A549 (cell line): ENCODE measurements around the gene FAM83G. TPM values are rescaled to one million over a fixed set of nuclear protein-coding genes. Genes with fewer than 3 reads are reported as not detected.

Experiments used
- ATAC-seq, 2 experiments: fragments of 200-7000 bp in 1 of 2; fragments of >200 bp in 1 of 2; cut with Nextera tagmentation in 1 of 2; cut with Tn5 transposase in 1 of 2; 3 replicates each; pipeline versions ENCODE4 v1.8.0 to v1.9.1; 2018 to 2020; ENCODE audit warnings: mild to moderate bottlenecking in 1 of 2, moderate library complexity in 1 of 2
- CTCF ChIA-PET: fragments of 300-600 bp; sonication (Branson Sonifier 250); formaldehyde crosslinking; extraction: SDS; loops from one replicate; lab custom pipeline; 2021; ENCODE audit warnings: antibody characterized with exemption, inconsistent platforms; lab: Yijun Ruan, JAX
- POLR2A ChIA-PET: fragments of 350-600 bp; formaldehyde crosslinking; extraction: SDS; loops from one replicate; lab custom pipeline; 2021; ENCODE audit warnings: antibody characterized with exemption, inconsistent platforms; lab: Yijun Ruan, JAX
- DNase-seq, 2 experiments: peaks; one replicate each; pipeline versions ENCODE4 v3.0.0 to v3.0.0-alpha.2; 2011 to 2016; ENCODE audit warnings: low read depth in 1 of 2, low spot score in 1 of 2
- FAIRE-seq: peaks from 2 replicates; lab custom pipeline; 2011; peaks lifted over from hg19 to GRCh38; lab: Jason Lieb, UNC
- H3K27ac ChIP-seq, 2 experiments: fragments of >200 bp; sonication (Bioruptor Twin); formaldehyde crosslinking; 3 replicates each; pipeline ENCODE4 v1.5.1; 2016 to 2017
- H3K4me1 ChIP-seq: fragments of >200 bp; sonication (Bioruptor Twin); formaldehyde crosslinking; 3 replicates; pipeline ENCODE4 v1.6.1; 2016
- H3K4me2 ChIP-seq: fragments of >200 bp; sonication (Bioruptor Twin); formaldehyde crosslinking; 3 replicates; pipeline ENCODE4 v1.6.1; 2016
- H3K4me3 ChIP-seq: fragments of >200 bp; sonication (Bioruptor Twin); formaldehyde crosslinking; 3 replicates; pipeline ENCODE4 v1.5.1; 2016
- H3K9me3 ChIP-seq: fragments of >200 bp; sonication (Bioruptor Twin); formaldehyde crosslinking; 3 replicates; pipeline ENCODE4 v1.6.1; 2016
- BHLHE40 ChIP-seq: IDR thresholded peaks from 2 replicates; pipeline ENCODE4 v1.6.1; 2012; ENCODE audit warnings: low read depth, low read length, inconsistent platforms
- CEBPB ChIP-seq, 2 experiments: fragments of >200 bp in 1 of 2; sonication (Bioruptor Twin) in 1 of 2; formaldehyde crosslinking in 1 of 2; IDR thresholded peaks; 2 replicates each; pipeline ENCODE4 v1.6.1; 2012 to 2016
- CHD2 ChIP-seq: fragments of 150-350 bp; IDR thresholded peaks from 2 replicates; pipeline ENCODE4 v1.6.1; 2014; ENCODE audit warnings: low read length; ENCODE audit not compliant: partially characterized antibody
- CHD4 ChIP-seq: fragments of 200-600 bp; sonication (generic); IDR thresholded peaks from 2 replicates; pipeline ENCODE4 v1.6.1; 2016; ENCODE audit warnings: antibody characterized with exemption, mild to moderate bottlenecking, borderline replicate concordance
- EHF ChIP-seq: fragments of 250-450 bp; sonication (Bioruptor Pico); IDR thresholded peaks from 2 replicates; pipeline ENCODE4 v1.5.0; 2020; ENCODE audit warnings: mild to moderate bottlenecking
- EHMT2 ChIP-seq: fragments of 200-600 bp; sonication (generic); IDR thresholded peaks from 2 replicates; pipeline ENCODE4 v1.6.1; 2016; ENCODE audit warnings: antibody characterized with exemption, low read depth, mild to moderate bottlenecking, moderate library complexity
- EP300 ChIP-seq, 2 experiments: fragments of >200 bp; sonication (Bioruptor Twin); formaldehyde crosslinking; IDR thresholded peaks; 2 replicates in 1 of 2; 3 replicates in 1 of 2; pipeline ENCODE4 v1.6.1; 2016 to 2017
- ESRRA ChIP-seq: fragments of 150-350 bp; IDR thresholded peaks from 2 replicates; pipeline ENCODE4 v1.6.1; 2014; ENCODE audit warnings: mild to moderate bottlenecking, low read length, borderline replicate concordance
- FOSL2 ChIP-seq, 2 experiments: fragments of 450-650 bp in 1 of 2; fragments of >200 bp in 1 of 2; sonication (Bioruptor Twin) in 1 of 2; formaldehyde crosslinking; IDR thresholded peaks; 2 replicates each; pipeline versions ENCODE4 v1.5.0 to v1.6.1; 2016 to 2020; ENCODE audit warnings: mild to moderate bottlenecking in 1 of 2, moderate library complexity in 1 of 2
- HOXB13 ChIP-seq: fragments of 250-450 bp; sonication (Bioruptor Pico); IDR thresholded peaks from 2 replicates; pipeline ENCODE4 v1.5.0; 2020; ENCODE audit warnings: low read depth, mild to moderate bottlenecking, moderate library complexity
- HOXB5 ChIP-seq: fragments of 250-450 bp; sonication (Bioruptor Pico); IDR thresholded peaks from 2 replicates; pipeline ENCODE4 v1.5.0; 2020; ENCODE audit warnings: mild to moderate bottlenecking, moderate library complexity
- JUN ChIP-seq, 2 experiments: fragments of >200 bp; sonication (Bioruptor Twin); formaldehyde crosslinking; IDR thresholded peaks; 2 replicates in 1 of 2; 3 replicates in 1 of 2; pipeline ENCODE4 v1.6.1; 2016 to 2017
- JUNB ChIP-seq: fragments of >200 bp; sonication (Bioruptor Twin); formaldehyde crosslinking; IDR thresholded peaks from 2 replicates; pipeline ENCODE4 v1.6.1; 2016
- KDM1A ChIP-seq: fragments of 200-600 bp; sonication (generic); IDR thresholded peaks from 2 replicates; pipeline ENCODE4 v1.6.1; 2016; ENCODE audit warnings: low read depth, mild to moderate bottlenecking
- KDM5A ChIP-seq: fragments of 200-600 bp; sonication (generic); IDR thresholded peaks from 2 replicates; pipeline ENCODE4 v1.6.1; 2016; ENCODE audit warnings: antibody characterized with exemption, mild to moderate bottlenecking
- MAZ ChIP-seq: fragments of 150-350 bp; IDR thresholded peaks from 2 replicates; pipeline ENCODE4 v1.6.1; 2014; ENCODE audit warnings: antibody characterized with exemption, low read depth, low read length, borderline replicate concordance
- NPAS2 ChIP-seq: fragments of 250-450 bp; sonication (Bioruptor Pico); IDR thresholded peaks from 2 replicates; pipeline ENCODE4 v1.8.0; 2022; ENCODE audit warnings: mild to moderate bottlenecking, moderate library complexity, borderline replicate concordance
- NR3C1 ChIP-seq: fragments of >200 bp; sonication (Bioruptor Twin); formaldehyde crosslinking; IDR thresholded peaks from 3 replicates; pipeline ENCODE4 v1.6.1; 2017
- PBX3 ChIP-seq: IDR thresholded peaks from 2 replicates; pipeline ENCODE4 v1.6.1; 2012
- POLR2AphosphoS2 ChIP-seq: conservative IDR thresholded peaks from 2 replicates; pipeline ENCODE4 v1.6.1; 2012; ENCODE audit warnings: low read length, improper control_type of control experiment, inconsistent platforms
- RAD21 ChIP-seq, 2 experiments: fragments of >200 bp in 1 of 2; sonication (Bioruptor Twin) in 1 of 2; formaldehyde crosslinking in 1 of 2; IDR thresholded peaks in 1 of 2; conservative IDR thresholded peaks in 1 of 2; 2 replicates in 1 of 2; 3 replicates in 1 of 2; pipeline ENCODE4 v1.6.1; 2012 to 2018; ENCODE audit warnings: inconsistent platforms in 1 of 2
- RFX5 ChIP-seq: fragments of 450-650 bp; IDR thresholded peaks from 2 replicates; pipeline ENCODE4 v1.7.1; 2014; ENCODE audit warnings: antibody characterized with exemption, mild to moderate bottlenecking, moderate library complexity
- SREBF2 ChIP-seq: fragments of 450-650 bp; IDR thresholded peaks from 2 replicates; pipeline ENCODE4 v1.6.1; 2014; ENCODE audit warnings: mild to moderate bottlenecking, moderate library complexity
- TFCP2L1 ChIP-seq: fragments of 250-450 bp; sonication (Bioruptor Pico); IDR thresholded peaks from 2 replicates; pipeline ENCODE4 v1.5.0; 2021; ENCODE audit warnings: mild to moderate bottlenecking
- USF2 ChIP-seq: fragments of 450-650 bp; IDR thresholded peaks from 2 replicates; pipeline ENCODE4 v1.6.1; 2014; ENCODE audit warnings: antibody characterized with exemption
- ZNF302 ChIP-seq: fragments of 250-450 bp; sonication (Bioruptor Pico); IDR thresholded peaks from 2 replicates; pipeline ENCODE4 v1.9.0; 2021; ENCODE audit warnings: inconsistent platforms, mild to moderate bottlenecking, moderate library complexity
- ZSCAN20 ChIP-seq: fragments of 250-450 bp; sonication (Bioruptor Pico); IDR thresholded peaks from 2 replicates; pipeline ENCODE4 v1.8.0; 2022; ENCODE audit warnings: mild to moderate bottlenecking, moderate library complexity
- WGBS: methylation state at CpG from one replicate; pipeline ENCODE4 v1.1.6; 2017; ENCODE audit errors: missing lambda C conversion rate; 5-methylcytosine and 5-hydroxymethylcytosine counted together
- polyA plus RNA-seq, 4 experiments: library from polyadenylated mRNA; depleted of rRNA in 3 of 4; stranded (reverse); fragments of >200 nt; fragmentation: RNase III in 1 of 4; extraction: RNeasy Plus Mini Kit Qiagen cat#74134 plus additional on column Dnase treatment in 1 of 4; gene quantifications; 2 replicates in 3 of 4; 3 replicates in 1 of 4; pipeline ENCODE4 v1.2.3, GENCODE V29; 2011 to 2017
- TF ChIP-seq, protein P1 (sequence below): fragments of 250-450 bp; sonication (Bioruptor Pico); IDR thresholded peaks from 2 replicates; pipeline ENCODE4 v1.5.0; 2021; ENCODE audit warnings: mild to moderate bottlenecking, moderate library complexity, borderline replicate concordance

Gene FAM83G
- polyA plus RNA-seq, 2 of the 4 experiments (the other 2 are of a cell fraction): 11.0 to 22.0 TPM

DNA sequence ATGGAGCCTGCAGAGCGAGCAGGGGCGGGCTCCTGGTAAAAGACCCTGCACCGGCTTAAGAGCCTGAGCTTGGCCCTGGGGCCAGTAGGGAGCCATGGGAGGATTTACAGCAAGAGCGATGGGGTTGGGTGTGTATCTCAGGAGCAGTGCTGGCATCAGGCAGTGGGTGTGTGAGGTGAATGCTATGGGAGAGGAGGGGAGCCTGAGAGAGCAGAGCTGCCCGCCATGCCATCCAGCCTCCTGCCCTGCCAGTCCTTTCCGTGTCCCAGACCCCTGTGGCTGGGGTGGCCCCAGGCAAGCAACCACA, 23.3 kb downstream of the FAM83G start (continued):
- TF ChIP-seq ESRRA (no peak), POLR2AphosphoS2 (no peak), JUNB (no peak), KDM1A (no peak), ZSCAN20 (CRISPR knock-in tag) (no peak)

DNA sequence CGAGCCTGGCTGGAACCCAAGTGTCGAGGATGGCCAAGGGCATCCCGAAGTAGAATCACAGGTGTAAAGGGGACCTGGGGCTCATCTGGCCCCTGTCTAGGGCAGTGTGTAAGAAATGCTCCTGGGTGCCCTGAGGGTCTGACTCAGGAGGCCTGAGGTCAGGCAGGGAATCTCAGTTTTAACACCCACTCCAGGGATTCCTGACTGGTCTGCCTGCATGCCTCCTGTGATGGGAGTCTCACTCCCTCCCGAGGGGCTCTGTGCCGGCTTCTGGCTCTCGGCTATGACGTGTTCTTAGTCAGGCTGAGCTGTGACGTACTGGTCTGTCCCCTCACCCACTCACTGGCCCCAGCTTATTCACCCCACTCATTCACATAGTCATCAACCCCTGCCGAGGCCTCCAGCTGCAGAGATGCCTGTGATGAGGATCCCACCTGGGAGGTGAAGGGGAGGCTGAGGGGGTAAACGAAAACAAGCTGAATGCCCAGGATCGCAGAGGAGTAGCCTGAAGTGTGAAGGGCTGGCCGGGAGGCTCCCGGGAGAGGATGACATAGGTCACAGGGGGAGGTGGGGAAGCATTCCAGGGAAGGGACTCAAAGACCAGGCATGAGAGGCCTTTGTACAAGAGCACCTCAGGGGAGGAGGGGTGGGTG, 23.8 kb downstream of the FAM83G start:
- DNase-seq (no peak), FAIRE-seq (no peak), ATAC-seq (no peak)
- Histone ChIP-seq H3K4me1 (peaks cover 24% of the 10 kb centered on the region), H3K4me3 (no peak overlapping the region), H3K4me2 (no peak overlapping the region), H3K9me3 (no peaks in the 10 kb centered on the region), H3K27ac (peak overlapping the region; percentile 72 to 88)
- WGBS: 85% methylated on average over 13 of the region's 13 CpGs
- POLR2A ChIA-PET: no interaction called here
- CTCF ChIA-PET: interaction anchor here (1.2 to 20.6 kb wide), 5 partner anchors 10 to 24 kb away, joined by 4 to 215 read pairs (median 5); partner anchors contain the start of gene FAM83G
- TF ChIP-seq BHLHE40: no peak
- TF ChIP-seq JUN (IDR thresholded peaks at IDR 0.05): no peak
- no peak for TF ChIP-seq ESRRA
- no peak for TF ChIP-seq TFCP2L1 (CRISPR knock-in tag)
- no peak for TF ChIP-seq ZNF302
- TF ChIP-seq HOXB13: no peak
- TF ChIP-seq CHD4: no peak
- TF ChIP-seq MAZ: no peak
- no peak for TF ChIP-seq KDM1A

- WGBS: 95% methylated on average over 16 of the region's 17 CpGs
- FAIRE-seq: no peak
- Histone ChIP-seq H3K27ac (no peak overlapping the region), H3K9me3 (no peaks in the 10 kb centered on the region), H3K4me1 (peaks cover 24% of the 10 kb centered on the region), H3K4me2 (no peak overlapping the region), H3K4me3 (no peak overlapping the region)
- TF ChIP-seq ESRRA: no peak
- no peak for TF ChIP-seq HOXB5 (CRISPR knock-in tag)
- no peak for TF ChIP-seq NPAS2 (CRISPR knock-in tag)
- TF ChIP-seq RAD21 (conservative IDR thresholded peaks at IDR 0.05 in 1 of 2, IDR thresholded peaks at IDR 0.05 in 1 of 2): no peak
- TF ChIP-seq USF2: no peak
- TF ChIP-seq KDM5A: no peak
- TF ChIP-seq BHLHE40: no peak
- no peak for TF ChIP-seq CHD4
- TF ChIP-seq PBX3: no peak
- TF ChIP-seq EHMT2: no peak
- TF ChIP-seq NR3C1: no peak
- TF ChIP-seq EHF (CRISPR knock-in tag): no peak
- TF ChIP-seq SREBF2: no peak
- TF ChIP-seq CHD2: no peak
- TF ChIP-seq CEBPB (IDR thresholded peaks at IDR 0.05): no peak
- no peak for TF ChIP-seq RFX5
- TF ChIP-seq, protein P1, sequence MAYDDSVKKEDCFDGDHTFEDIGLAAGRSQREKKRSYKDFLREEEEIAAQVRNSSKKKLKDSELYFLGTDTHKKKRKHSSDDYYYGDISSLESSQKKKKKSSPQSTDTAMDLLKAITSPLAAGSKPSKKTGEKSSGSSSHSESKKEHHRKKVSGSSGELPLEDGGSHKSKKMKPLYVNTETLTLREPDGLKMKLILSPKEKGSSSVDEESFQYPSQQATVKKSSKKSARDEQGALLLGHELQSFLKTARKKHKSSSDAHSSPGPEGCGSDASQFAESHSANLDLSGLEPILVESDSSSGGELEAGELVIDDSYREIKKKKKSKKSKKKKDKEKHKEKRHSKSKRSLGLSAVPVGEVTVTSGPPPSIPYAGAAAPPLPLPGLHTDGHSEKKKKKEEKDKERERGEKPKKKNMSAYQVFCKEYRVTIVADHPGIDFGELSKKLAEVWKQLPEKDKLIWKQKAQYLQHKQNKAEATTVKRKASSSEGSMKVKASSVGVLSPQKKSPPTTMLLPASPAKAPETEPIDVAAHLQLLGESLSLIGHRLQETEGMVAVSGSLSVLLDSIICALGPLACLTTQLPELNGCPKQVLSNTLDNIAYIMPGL (CRISPR knock-in tag): no peak
- no peak for TF ChIP-seq EP300 (IDR thresholded peaks at IDR 0.05)
- TF ChIP-seq JUN (IDR thresholded peaks at IDR 0.05): no peak
- TF ChIP-seq FOSL2 (IDR thresholded peaks at IDR 0.05): no peak
- TF ChIP-seq FOSL2 (CRISPR knock-in tag; IDR thresholded peaks at IDR 0.05): no peak
- CTCF ChIA-PET: interaction anchor here (0.6 to 20.6 kb wide), 7 partner anchors 10 to 695 kb away, joined by 3 to 215 read pairs (median 4); partner anchors contain the start of gene FAM83G
- DNase-seq: no peak
- POLR2A ChIA-PET: no interaction called here
- ATAC-seq: no peak
Observed at GRCh38 chr17:18978655-18979054, 25.9 kb downstream of the FAM83G start.
